ENCODE results near the gene NKAIN4. TPM values are rescaled to one million over a fixed set of nuclear protein-coding genes. Genes with fewer than 3 reads are reported as not detected.

Gene NKAIN4
- total RNA-seq, 2 experiments from 2014 or later: not detected

- H3K27ac ChIP-seq (ENCODE audit: low read depth, low read length, poor library complexity, severe bottlenecking): no peak overlapping the region
- CTCF ChIA-PET (ENCODE audit: unreplicated experiment): no interaction called here
- POLR2A ChIA-PET: no interaction called here
- TF ChIP-seq EZH2phosphoT487 (IDR thresholded peaks at IDR 0.05; ENCODE audit: borderline replicate concordance, low read depth, low read length) (no peak), CTCF (conservative IDR thresholded peaks at IDR 0.05; ENCODE audit: low read length) (no peak)
- H3K79me2 ChIP-seq (ENCODE audit: insufficient read depth, low read depth, low read length): no peaks in the 10 kb centered on the region
- H4K20me1 ChIP-seq (ENCODE audit: insufficient read depth, low read length): no peaks in the 10 kb centered on the region
- BruUV-seq (replicated peaks): TSS peak; percentile 71
- no peak overlapping the region for H3K4me3 ChIP-seq (ENCODE audit: low read depth, low read length, poor library complexity, severe bottlenecking)
- intact Hi-C loops (cut with micrococcal nuclease; ENCODE audit: unreplicated experiment): no loop called here
- peaks cover 8% of the 10 kb centered on the region; the same call in 1 of the 2 replicates for H3K36me3 ChIP-seq (ENCODE audit: insufficient read depth, low read length)
- H3K4me1 ChIP-seq (ENCODE audit: insufficient read depth, low read length, poor library complexity, severe bottlenecking): no peaks in the 10 kb centered on the region
- H3K4me2 ChIP-seq (ENCODE audit: low read length): no peak overlapping the region
- no peak for DNase-seq (ENCODE audit: low spot score)
- H3K9me2 ChIP-seq (ENCODE audit: insufficient read depth, low read length): no peaks in the 10 kb centered on the region
- no peak overlapping the region for H2AFZ ChIP-seq (ENCODE audit: low read length)
- H3K9me3 ChIP-seq (ENCODE audit: low read length): no peaks in the 10 kb centered on the region
Observed at GRCh38 chr20:63289311-63290135, 35.3 kb upstream of the NKAIN4 start.

GRCh38 chr20:63288581-63289251, 34.5 kb upstream of the NKAIN4 start:
- no peak for TF ChIP-seq EZH2phosphoT487 (IDR thresholded peaks at IDR 0.05; ENCODE audit: borderline replicate concordance, low read depth, low read length)
- no peak for TF ChIP-seq CTCF (conservative IDR thresholded peaks at IDR 0.05; ENCODE audit: low read length)
- no TSS peak for BruUV-seq (replicated peaks)
- Histone ChIP-seq H3K4me2 (ENCODE audit: low read length) (no peak overlapping the region), H3K36me3 (ENCODE audit: insufficient read depth, low read length) (peaks cover 8% of the 10 kb centered on the region; the same call in 1 of the 2 replicates), H3K9me2 (ENCODE audit: insufficient read depth, low read length) (no peaks in the 10 kb centered on the region), H3K27ac (ENCODE audit: low read depth, low read length, poor library complexity, severe bottlenecking) (no peak overlapping the region), H3K79me2 (ENCODE audit: insufficient read depth, low read depth, low read length) (no peaks in the 10 kb centered on the region), H3K9me3 (ENCODE audit: low read length) (no peaks in the 10 kb centered on the region), H3K4me3 (ENCODE audit: low read depth, low read length, poor library complexity, severe bottlenecking) (no peak overlapping the region), H2AFZ (ENCODE audit: low read length) (no peak overlapping the region), H3K4me1 (ENCODE audit: insufficient read depth, low read length, poor library complexity, severe bottlenecking) (no peaks in the 10 kb centered on the region), H4K20me1 (ENCODE audit: insufficient read depth, low read length) (no peaks in the 10 kb centered on the region)
- intact Hi-C loops (cut with micrococcal nuclease; ENCODE audit: unreplicated experiment): no loop called here
- POLR2A ChIA-PET: no interaction called here
- no peak for DNase-seq (ENCODE audit: low spot score)
- CTCF ChIA-PET (ENCODE audit: unreplicated experiment): no interaction called here

All from OCI-LY7 (cell line).